Raji (cell line): ENCODE measurements around the gene CALB2.

Experiments
- POLR2A ChIP-seq: IDR thresholded peaks from 2 replicates; pipeline ENCODE4 v1.6.1; 2011; ENCODE audit warnings: low read depth, low read length, control low read depth; ENCODE audit not compliant: insufficient read depth

The CALB2 gene

DNA sequence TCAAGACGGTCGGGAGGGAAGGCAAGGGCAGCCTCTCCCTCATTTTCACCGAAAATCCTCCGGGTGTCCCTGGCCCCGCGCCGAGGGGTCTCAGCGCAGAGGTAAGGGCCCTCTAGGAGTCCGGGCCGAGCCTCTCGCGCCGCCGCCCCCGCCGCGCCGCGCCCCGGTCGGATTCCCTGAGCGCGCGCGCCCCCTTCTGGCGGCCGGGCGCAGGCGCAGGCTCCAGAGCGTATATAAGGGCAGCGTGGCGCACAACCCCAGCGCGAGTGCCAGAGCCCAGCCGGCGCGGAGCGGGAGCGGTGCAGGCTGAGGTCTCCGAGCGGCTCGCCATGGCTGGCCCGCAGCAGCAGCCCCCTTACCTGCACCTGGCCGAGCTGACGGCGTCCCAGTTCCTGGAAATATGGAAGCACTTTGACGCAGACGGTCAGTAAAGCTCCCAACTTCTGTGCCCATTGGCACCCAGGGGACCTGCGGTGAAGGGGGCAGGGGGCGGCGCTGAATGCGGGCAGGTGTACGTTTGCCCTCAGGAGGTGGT lies at the start of gene CALB2:
Gene CALB2 (plus strand): TSS at position 260 of the 535 bp plus-strand sequence. CDS start 70 bp downstream, at position 330.
- TF ChIP-seq POLR2A: no peak

- no peak for TF ChIP-seq POLR2A
Observed at GRCh38 chr16:71311553-71312158, 46.9 kb upstream of the CALB2 start.

- TF ChIP-seq POLR2A: no peak
Observed at GRCh38 chr16:71315269-71315668, 43.3 kb upstream of the CALB2 start.

- TF ChIP-seq POLR2A: no peak
Observed at GRCh38 chr16:71319999-71320398, 38.5 kb upstream of the CALB2 start.

DNA sequence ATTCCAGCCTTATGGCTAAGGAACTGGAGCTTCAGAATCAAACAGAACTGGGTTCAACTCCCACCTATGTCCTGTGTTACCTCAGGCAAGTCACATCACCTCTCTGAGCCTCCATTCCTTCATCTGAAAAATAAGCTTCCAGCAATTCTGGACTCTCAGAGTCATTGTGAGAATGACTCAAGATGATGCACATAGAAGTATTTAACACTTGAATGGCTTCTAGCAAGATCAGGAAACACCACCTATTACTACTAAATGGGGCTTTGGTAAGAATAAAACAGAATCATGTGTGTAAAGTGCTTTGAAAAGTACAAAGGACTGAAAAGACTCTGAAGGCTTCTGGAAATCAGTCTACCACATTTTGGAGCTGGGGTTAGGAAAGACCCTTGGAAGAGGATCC lies 30.8 kb upstream of the CALB2 start:
- no peak for TF ChIP-seq POLR2A

- TF ChIP-seq POLR2A: no peak
Observed at GRCh38 chr16:71328151-71328550, 30.4 kb upstream of the CALB2 start.

DNA sequence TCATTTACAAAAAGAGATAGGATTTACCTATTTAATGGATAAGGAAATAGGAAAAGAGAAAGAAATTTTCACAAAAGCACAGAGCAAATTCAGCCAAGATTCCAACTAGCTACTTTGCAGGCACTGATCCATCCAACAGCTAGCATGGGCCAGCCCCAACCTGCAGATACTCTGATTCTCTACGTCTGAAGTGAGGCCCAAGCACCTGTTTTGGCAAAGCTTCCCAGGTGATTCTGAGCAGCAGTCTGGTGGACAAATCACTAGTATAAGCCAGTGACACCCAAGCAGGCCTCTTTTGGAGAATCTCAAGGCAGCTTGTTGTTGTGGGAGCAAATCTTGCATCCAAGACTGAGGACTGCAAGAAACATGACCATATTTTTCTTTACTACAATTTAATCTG lies 20.9 kb upstream of the CALB2 start:
- no peak for TF ChIP-seq POLR2A

- TF ChIP-seq POLR2A: no peak
Observed at GRCh38 chr16:71338193-71338592, 20.3 kb upstream of the CALB2 start.

- TF ChIP-seq POLR2A: no peak
Observed at GRCh38 chr16:71338632-71339031, 19.9 kb upstream of the CALB2 start.

DNA sequence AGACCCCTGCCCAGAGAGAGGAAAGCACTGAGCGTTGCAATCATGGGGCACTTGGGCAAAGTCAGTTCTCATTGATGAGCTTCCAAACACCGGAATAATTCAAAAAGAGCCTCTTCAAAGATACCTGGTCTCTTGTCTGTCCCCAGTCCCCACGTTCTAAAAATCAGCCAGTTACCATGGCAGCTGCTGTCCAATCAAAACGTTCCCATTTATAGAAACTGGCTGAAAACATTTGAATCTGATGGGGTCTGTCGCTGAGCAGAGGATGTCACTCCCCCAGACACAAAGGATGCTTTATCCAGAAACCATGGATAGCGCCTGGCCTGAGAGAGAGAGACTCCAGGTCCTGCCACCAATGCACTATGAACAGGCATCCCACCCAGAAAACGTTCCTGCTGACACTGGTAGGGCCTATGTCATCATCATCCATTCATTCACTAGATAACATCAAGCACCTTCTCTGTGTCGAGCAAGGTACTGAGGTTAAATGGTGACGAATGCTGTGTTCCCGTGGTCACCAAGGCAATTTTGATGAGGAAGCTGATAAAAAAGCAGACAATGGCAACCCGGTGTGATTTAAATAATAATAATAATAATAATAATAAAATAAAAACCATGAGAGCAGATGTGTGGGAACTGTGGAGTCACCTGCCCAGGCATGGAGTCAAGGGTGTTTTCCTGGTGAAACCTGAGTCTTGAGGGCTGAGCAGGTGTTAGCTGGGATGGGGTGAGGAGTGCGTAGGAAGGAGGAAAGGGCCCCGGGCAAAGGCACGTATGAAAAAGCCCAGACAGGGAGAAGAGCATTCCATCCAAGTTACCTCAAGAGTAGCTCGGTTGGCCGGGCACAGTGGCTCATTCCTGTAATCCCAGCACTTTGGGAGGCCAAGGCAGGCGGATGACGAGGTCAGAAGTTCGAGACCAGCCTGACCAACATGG lies 19.0 kb upstream of the CALB2 start:
- no peak for TF ChIP-seq POLR2A

DNA sequence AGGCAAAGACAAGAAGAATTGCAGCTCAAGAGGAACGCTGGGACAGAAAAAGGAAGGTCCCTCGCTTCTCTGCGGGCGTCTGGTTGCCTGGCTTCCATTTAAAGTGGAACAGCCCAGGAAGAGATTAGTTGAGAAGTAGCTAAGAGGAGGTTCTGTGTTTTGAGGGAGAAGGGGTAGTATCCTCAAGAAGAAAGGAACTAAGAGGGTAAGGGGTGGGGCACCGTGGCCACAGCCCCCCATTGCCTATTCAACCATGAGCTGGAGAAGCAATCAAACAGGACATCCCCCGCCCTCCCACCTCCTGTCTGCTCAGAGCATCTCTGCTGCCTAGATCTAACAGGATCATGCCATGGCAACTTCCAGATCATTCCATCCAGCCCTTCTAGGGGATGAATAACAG lies 18.1 kb upstream of the CALB2 start:
- no peak for TF ChIP-seq POLR2A

- TF ChIP-seq POLR2A: no peak
Observed at GRCh38 chr16:71341881-71342280, 16.6 kb upstream of the CALB2 start.

- TF ChIP-seq POLR2A: no peak
Observed at GRCh38 chr16:71343078-71343477, 15.4 kb upstream of the CALB2 start.

DNA sequence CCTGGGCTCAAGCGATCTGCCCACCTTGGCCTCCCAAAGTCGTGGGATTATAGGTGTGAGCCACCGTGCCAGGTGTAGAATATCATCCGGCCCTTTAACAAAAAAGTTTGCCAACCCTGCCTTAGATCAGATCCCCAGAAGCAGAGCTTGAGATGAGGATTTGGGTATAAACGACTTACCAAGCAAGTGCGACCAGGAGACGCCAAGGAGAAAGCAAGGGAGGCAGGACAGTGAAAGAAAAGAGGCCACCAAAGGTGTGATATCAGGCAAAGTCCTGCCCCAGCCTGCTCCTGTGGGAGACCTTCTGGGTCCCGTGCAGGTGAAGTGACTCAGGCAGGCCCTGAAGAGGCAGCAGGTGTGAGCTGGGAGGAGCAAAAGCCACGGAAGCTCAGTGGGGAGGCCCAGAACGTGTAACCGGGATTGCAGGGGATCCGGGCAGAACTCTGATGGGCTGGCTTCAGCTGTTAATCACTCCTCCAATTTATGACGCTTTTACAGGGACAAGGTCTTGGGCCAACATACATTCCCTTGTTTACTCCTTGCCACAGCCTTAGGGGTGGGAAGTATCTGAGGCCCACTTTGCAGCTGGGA lies 14.1 kb upstream of the CALB2 start:
- no peak for TF ChIP-seq POLR2A

DNA sequence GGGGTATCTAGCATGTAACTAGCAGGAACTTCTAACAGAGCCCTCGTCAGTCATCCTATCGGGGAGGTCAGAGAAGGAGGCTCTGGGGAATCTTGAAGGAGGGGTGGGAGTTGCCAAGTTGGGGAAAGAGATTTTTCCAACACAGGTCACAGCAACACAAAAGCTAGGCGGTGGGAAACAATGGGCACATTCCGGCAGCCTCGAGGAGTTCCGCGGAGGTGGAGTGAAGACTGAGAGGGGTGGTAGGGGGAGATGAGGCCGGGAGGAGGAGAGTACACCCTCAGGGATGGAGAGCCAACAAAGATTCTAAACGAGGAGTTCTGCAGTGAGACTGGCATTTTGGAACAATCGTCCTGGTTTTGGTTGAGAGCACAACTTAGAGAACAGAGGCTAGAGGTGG lies 13.5 kb upstream of the CALB2 start:
- no peak for TF ChIP-seq POLR2A

DNA sequence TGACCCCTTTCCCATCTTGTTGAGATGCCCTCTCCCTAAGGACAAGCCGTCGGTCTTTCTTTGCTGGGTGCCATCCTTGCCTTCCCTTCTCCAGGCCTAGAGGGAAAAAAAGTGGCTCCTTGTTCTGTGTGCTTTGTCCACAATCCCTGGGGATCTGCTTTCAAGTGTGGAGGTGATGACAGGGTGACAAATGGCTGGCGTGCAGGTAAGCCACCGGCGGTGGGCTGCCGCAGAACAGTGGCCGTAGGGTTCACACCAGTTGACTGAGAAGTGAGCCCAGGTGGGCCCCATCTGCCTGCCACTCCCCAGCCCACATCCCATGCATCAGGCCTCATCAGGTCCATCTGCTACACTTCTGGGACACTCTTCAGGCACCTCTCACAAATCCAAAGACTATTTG lies 11.4 kb upstream of the CALB2 start:
- no peak for TF ChIP-seq POLR2A
